ENCODE data around the gene BST2. TPM values are rescaled to one million over a fixed set of nuclear protein-coding genes. Genes with fewer than 3 reads are reported as not detected.
"Not testable (repeated sequence)": the region's sequence is repeated elsewhere in the genome, so short reads cannot be mapped to it uniquely, and the experiment has no call there.

BST2 gene
- total RNA-seq, 1 donor from 2014 or later: 97.8 TPM

GRCh38 chr19:17376935-17377600 lies 28.4 kb downstream of the BST2 start, which contains the start of gene PLVAP:
Gene PLVAP (minus strand): TSS chr19:17377342. CDS start chr19:17377288, 54 bp downstream.
- Mint-ChIP-seq H3K4me3 (ENCODE audit: unreplicated experiment) (peak within 1 kb of the TSS; percentile 95), H3K36me3 (ENCODE audit: low read depth, unreplicated experiment) (peaks cover 12% of the 10 kb centered on the region), H3K9me3 (ENCODE audit: unreplicated experiment) (no peaks in the 10 kb centered on the region), H3K27me3 (ENCODE audit: unreplicated experiment) (peaks cover 12% of the 10 kb centered on the region), H3K27ac (ENCODE audit: unreplicated experiment) (peak within 1 kb of the TSS; percentile 100), H3K4me1 (ENCODE audit: unreplicated experiment) (peaks cover 41% of the 10 kb centered on the region)
- no peak for TF ChIP-seq CTCF (IDR thresholded peaks at IDR 0.05; ENCODE audit: unreplicated experiment)
- peak; percentile 56 for DNase-seq (ENCODE audit: low spot score)

GRCh38 chr19:17370026-17370587 lies 35.3 kb downstream of the BST2 start:
- H3K9me3 Mint-ChIP-seq (ENCODE audit: unreplicated experiment): no peaks in the 10 kb centered on the region
- H3K4me3 Mint-ChIP-seq (ENCODE audit: unreplicated experiment): peak overlapping the region; percentile 66
- H3K4me1 Mint-ChIP-seq (ENCODE audit: unreplicated experiment): peaks cover 24% of the 10 kb centered on the region
- DNase-seq (ENCODE audit: low spot score): no peak
- peak overlapping the region; percentile 72 for H3K27ac Mint-ChIP-seq (ENCODE audit: unreplicated experiment)
- H3K27me3 Mint-ChIP-seq (ENCODE audit: unreplicated experiment): peaks cover 3% of the 10 kb centered on the region
- TF ChIP-seq CTCF (IDR thresholded peaks at IDR 0.05; ENCODE audit: unreplicated experiment): no peak
- peaks cover 38% of the 10 kb centered on the region for H3K36me3 Mint-ChIP-seq (ENCODE audit: low read depth, unreplicated experiment)

GRCh38 chr19:17365361-17365760 lies 40.1 kb downstream of the BST2 start:
- peaks cover 34% of the 10 kb centered on the region for H3K4me1 Mint-ChIP-seq (ENCODE audit: unreplicated experiment)
- H3K36me3 Mint-ChIP-seq (ENCODE audit: low read depth, unreplicated experiment): peaks cover 54% of the 10 kb centered on the region
- peak overlapping the region; percentile 82 for H3K4me3 Mint-ChIP-seq (ENCODE audit: unreplicated experiment)
- no peak for TF ChIP-seq CTCF (IDR thresholded peaks at IDR 0.05; ENCODE audit: unreplicated experiment)
- no peak for DNase-seq (ENCODE audit: low spot score)
- H3K27ac Mint-ChIP-seq (ENCODE audit: unreplicated experiment): no peak overlapping the region
- peaks cover under 1% of the 10 kb centered on the region for H3K27me3 Mint-ChIP-seq (ENCODE audit: unreplicated experiment)
- no peaks in the 10 kb centered on the region for H3K9me3 Mint-ChIP-seq (ENCODE audit: unreplicated experiment)

- not testable (repeated sequence) for H3K27me3 Mint-ChIP-seq (ENCODE audit: unreplicated experiment); H3K9me3 Mint-ChIP-seq (ENCODE audit: unreplicated experiment); DNase-seq (ENCODE audit: low spot score)
- Mint-ChIP-seq H3K4me3 (ENCODE audit: unreplicated experiment) (peak overlapping the region; percentile 85), H3K4me1 (ENCODE audit: unreplicated experiment) (peaks cover 34% of the 10 kb centered on the region), H3K27ac (ENCODE audit: unreplicated experiment) (peak overlapping the region; percentile 62), H3K36me3 (ENCODE audit: low read depth, unreplicated experiment) (peaks cover 56% of the 10 kb centered on the region)
Observed at GRCh38 chr19:17363852-17364605, 41.4 kb downstream of the BST2 start.

- Mint-ChIP-seq H3K9me3 (ENCODE audit: unreplicated experiment) (no peaks in the 10 kb centered on the region), H3K4me1 (ENCODE audit: unreplicated experiment) (peaks cover 26% of the 10 kb centered on the region), H3K4me3 (ENCODE audit: unreplicated experiment) (peak overlapping the region; percentile 67), H3K27ac (ENCODE audit: unreplicated experiment) (no peak overlapping the region), H3K27me3 (ENCODE audit: unreplicated experiment) (peaks cover 9% of the 10 kb centered on the region), H3K36me3 (ENCODE audit: low read depth, unreplicated experiment) (peaks cover 56% of the 10 kb centered on the region)
- TF ChIP-seq CTCF (IDR thresholded peaks at IDR 0.05; ENCODE audit: unreplicated experiment): no peak
- DNase-seq (ENCODE audit: low spot score): no peak
Observed at GRCh38 chr19:17359905-17360800, 45.3 kb downstream of the BST2 start.
